ENCODE results near the gene DDX47.

The DDX47 gene

DNA sequence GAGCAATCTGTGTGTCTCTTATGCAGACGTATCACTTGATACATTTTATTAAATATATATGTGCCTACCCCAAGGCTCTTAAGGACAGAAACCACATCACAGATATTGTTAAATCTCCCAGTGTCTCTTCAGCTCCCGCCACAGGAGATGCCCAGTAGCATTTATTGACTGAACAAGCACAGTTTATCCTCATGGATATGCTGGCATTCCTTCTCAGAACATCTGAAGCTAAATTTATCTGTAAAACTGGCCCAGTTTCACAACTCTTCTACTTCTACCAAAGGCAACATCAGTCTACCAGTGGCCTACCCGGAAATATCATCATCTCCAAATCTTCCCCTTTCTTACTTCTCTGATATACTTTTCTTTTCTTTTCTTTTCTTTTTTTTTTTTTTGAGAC is 17.0 kb upstream of the DDX47 start:
- no peaks in the 10 kb centered on the region for H3K9me3 ChIP-seq (ENCODE audit: insufficient read depth, low read depth, low read length)
- no peak overlapping the region for H3K4me3 ChIP-seq (ENCODE audit: low read length, poor library complexity, severe bottlenecking)
- no peaks in the 10 kb centered on the region for H3K79me2 ChIP-seq (ENCODE audit: insufficient read depth, low read length)
- peaks cover 15% of the 10 kb centered on the region for H3K4me1 ChIP-seq (ENCODE audit: insufficient read depth, low read length, poor library complexity, severe bottlenecking)
- H3F3A ChIP-seq (ENCODE audit: low read depth), result no peaks in the 10 kb centered on the region
- no peak overlapping the region for H3K9ac ChIP-seq (ENCODE audit: low read depth, low read length, poor library complexity, severe bottlenecking)
- H3K9me2 ChIP-seq (replicated peaks; ENCODE audit: low read depth, low read length), result no peaks in the 10 kb centered on the region
- H3K27me3 ChIP-seq (ENCODE audit: insufficient read depth, low read length, poor library complexity, severe bottlenecking), result no peaks in the 10 kb centered on the region
- H3K36me3 ChIP-seq (ENCODE audit: insufficient read depth, low read length), result no peaks in the 10 kb centered on the region
- no peaks in the 10 kb centered on the region for H4K20me1 ChIP-seq (ENCODE audit: insufficient read depth, low read length, poor library complexity, severe bottlenecking)
- no peak for TF ChIP-seq EZH2phosphoT487 (IDR thresholded peaks at IDR 0.05; ENCODE audit: borderline replicate concordance)
- TF ChIP-seq, protein P1, sequence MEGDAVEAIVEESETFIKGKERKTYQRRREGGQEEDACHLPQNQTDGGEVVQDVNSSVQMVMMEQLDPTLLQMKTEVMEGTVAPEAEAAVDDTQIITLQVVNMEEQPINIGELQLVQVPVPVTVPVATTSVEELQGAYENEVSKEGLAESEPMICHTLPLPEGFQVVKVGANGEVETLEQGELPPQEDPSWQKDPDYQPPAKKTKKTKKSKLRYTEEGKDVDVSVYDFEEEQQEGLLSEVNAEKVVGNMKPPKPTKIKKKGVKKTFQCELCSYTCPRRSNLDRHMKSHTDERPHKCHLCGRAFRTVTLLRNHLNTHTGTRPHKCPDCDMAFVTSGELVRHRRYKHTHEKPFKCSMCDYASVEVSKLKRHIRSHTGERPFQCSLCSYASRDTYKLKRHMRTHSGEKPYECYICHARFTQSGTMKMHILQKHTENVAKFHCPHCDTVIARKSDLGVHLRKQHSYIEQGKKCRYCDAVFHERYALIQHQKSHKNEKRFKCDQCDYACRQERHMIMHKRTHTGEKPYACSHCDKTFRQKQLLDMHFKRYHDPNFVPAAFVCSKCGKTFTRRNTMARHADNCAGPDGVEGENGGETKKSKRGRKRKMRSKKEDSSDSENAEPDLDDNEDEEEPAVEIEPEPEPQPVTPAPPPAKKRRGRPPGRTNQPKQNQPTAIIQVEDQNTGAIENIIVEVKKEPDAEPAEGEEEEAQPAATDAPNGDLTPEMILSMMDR (conservative IDR thresholded peaks at IDR 0.05; ENCODE audit: low read length), result no peak
- no peak overlapping the region for H3K4me2 ChIP-seq (ENCODE audit: low read depth, low read length, poor library complexity, severe bottlenecking)
- no peak overlapping the region for H2AFZ ChIP-seq (ENCODE audit: low read length)

DNA sequence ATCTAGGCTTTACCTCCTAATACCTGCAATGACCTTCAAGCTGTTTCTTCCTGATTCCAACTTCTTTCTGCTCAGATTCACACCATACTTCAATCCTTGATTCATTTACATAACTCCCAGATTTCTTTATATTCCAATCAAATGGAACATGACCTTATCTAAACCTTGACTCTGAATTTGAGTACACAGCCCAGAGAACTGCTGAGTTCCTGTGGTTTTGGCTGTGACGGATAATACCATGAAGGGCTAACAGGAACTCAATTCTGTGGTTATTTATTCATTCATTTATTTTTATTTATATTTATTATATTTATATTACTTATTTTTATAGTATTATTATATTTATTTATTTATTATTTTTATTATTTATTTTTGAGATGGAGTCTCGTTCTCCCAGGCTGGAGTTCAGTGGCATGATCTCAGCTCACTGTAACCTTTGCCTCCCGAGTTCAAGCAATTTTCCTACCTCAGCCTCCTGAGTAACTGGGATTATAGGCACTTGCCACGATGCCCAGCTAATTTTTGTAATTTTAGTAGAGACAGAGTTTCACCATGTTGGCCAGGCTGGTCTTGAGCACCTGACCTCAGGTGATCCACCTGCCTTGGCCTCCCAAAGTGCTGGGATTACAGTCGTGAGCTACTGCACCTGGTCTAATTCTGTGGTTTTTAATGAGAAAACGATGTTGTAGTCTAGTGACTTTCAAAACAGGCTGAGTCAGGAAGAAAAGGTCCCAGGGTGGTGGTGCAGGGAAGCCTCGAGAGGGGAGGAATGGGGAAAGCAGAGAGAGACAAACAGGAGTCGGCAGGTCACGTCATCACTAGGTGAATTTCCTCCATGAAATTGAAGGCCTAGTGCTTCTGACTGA is 16.0 kb upstream of the DDX47 start:
- H3K27me3 ChIP-seq (ENCODE audit: insufficient read depth, low read length, poor library complexity, severe bottlenecking), result no peaks in the 10 kb centered on the region
- H3K9ac ChIP-seq (ENCODE audit: low read depth, low read length, poor library complexity, severe bottlenecking), result no peak overlapping the region
- no peaks in the 10 kb centered on the region for H3K9me3 ChIP-seq (ENCODE audit: insufficient read depth, low read depth, low read length)
- TF ChIP-seq, protein P1 (conservative IDR thresholded peaks at IDR 0.05; ENCODE audit: low read length), result no peak
- TF ChIP-seq EZH2phosphoT487 (IDR thresholded peaks at IDR 0.05; ENCODE audit: borderline replicate concordance), result no peak
- H3K9me2 ChIP-seq (replicated peaks; ENCODE audit: low read depth, low read length), result no peaks in the 10 kb centered on the region
- peaks cover 15% of the 10 kb centered on the region for H3K4me1 ChIP-seq (ENCODE audit: insufficient read depth, low read length, poor library complexity, severe bottlenecking)
- H3F3A ChIP-seq (ENCODE audit: low read depth), result no peaks in the 10 kb centered on the region
- H2AFZ ChIP-seq (ENCODE audit: low read length), result 0 out of 2 replicates have a peak overlapping the region, but pooled peaks have one; percentile 45
- H3K4me3 ChIP-seq (ENCODE audit: low read length, poor library complexity, severe bottlenecking), result no peak overlapping the region
- no peaks in the 10 kb centered on the region for H4K20me1 ChIP-seq (ENCODE audit: insufficient read depth, low read length, poor library complexity, severe bottlenecking)
- peak overlapping the region; percentile 24 for H3K4me2 ChIP-seq (ENCODE audit: low read depth, low read length, poor library complexity, severe bottlenecking)
- no peaks in the 10 kb centered on the region for H3K79me2 ChIP-seq (ENCODE audit: insufficient read depth, low read length)
- H3K36me3 ChIP-seq (ENCODE audit: insufficient read depth, low read length), result no peaks in the 10 kb centered on the region

- Histone ChIP-seq H3K4me1 (ENCODE audit: insufficient read depth, low read length, poor library complexity, severe bottlenecking) (peaks cover 17% of the 10 kb centered on the region), H3K4me3 (ENCODE audit: low read length, poor library complexity, severe bottlenecking) (no peak overlapping the region), H3K9ac (ENCODE audit: low read depth, low read length, poor library complexity, severe bottlenecking) (no peak overlapping the region), H3K4me2 (ENCODE audit: low read depth, low read length, poor library complexity, severe bottlenecking) (peak overlapping the region; percentile 24), H3K9me2 (replicated peaks; ENCODE audit: low read depth, low read length) (no peaks in the 10 kb centered on the region), H4K20me1 (ENCODE audit: insufficient read depth, low read length, poor library complexity, severe bottlenecking) (no peaks in the 10 kb centered on the region), H3K27me3 (ENCODE audit: insufficient read depth, low read length, poor library complexity, severe bottlenecking) (no peaks in the 10 kb centered on the region), H2AFZ (ENCODE audit: low read length) (0 out of 2 replicates have a peak overlapping the region, but pooled peaks have one; percentile 45), H3K9me3 (ENCODE audit: insufficient read depth, low read depth, low read length) (no peaks in the 10 kb centered on the region), H3K36me3 (ENCODE audit: insufficient read depth, low read length) (no peaks in the 10 kb centered on the region), H3F3A (ENCODE audit: low read depth) (no peaks in the 10 kb centered on the region), H3K79me2 (ENCODE audit: insufficient read depth, low read length) (no peaks in the 10 kb centered on the region)
- TF ChIP-seq EZH2phosphoT487 (IDR thresholded peaks at IDR 0.05; ENCODE audit: borderline replicate concordance), result no peak
Measured at GRCh38 chr12:12797794-12798152, 15.4 kb upstream of the DDX47 start.
